Measurements from ENCODE around the gene BACE1-AS. TPM values are rescaled to one million over a fixed set of nuclear protein-coding genes. Genes with fewer than 3 reads are reported as not detected.
"Not testable (repeated sequence)": the region's sequence is repeated elsewhere in the genome, so short reads cannot be mapped to it uniquely, and the experiment has no call there.

BACE1-AS gene
- total RNA-seq, 1 experiment from 2014 or later: 13.7 TPM

- intact Hi-C loops (cut with micrococcal nuclease; ENCODE audit: unreplicated experiment): no loop called here
- DNase-seq (ENCODE audit: low spot score): no peak
- CTCF ChIA-PET: no interaction called here
- peaks cover 3% of the 10 kb centered on the region for H3K4me1 ChIP-seq (ENCODE audit: insufficient read depth, low read length, poor library complexity, severe bottlenecking)
- no peak overlapping the region for H3K27ac ChIP-seq (ENCODE audit: low read depth, low read length, poor library complexity, severe bottlenecking)
- TF ChIP-seq EZH2 (IDR thresholded peaks at IDR 0.05; ENCODE audit: borderline replicate concordance, low read depth, low read length, poor library complexity, severe bottlenecking) (no peak), CTCF (conservative IDR thresholded peaks at IDR 0.05; ENCODE audit: low read depth, low read length) (no peak)
- no peaks in the 10 kb centered on the region for H3K36me3 ChIP-seq (ENCODE audit: insufficient read depth, low read length, poor library complexity, severe bottlenecking)
- H3K9me3 ChIP-seq (ENCODE audit: low read depth, low read length, poor library complexity, severe bottlenecking): no peaks in the 10 kb centered on the region
- POLR2A ChIA-PET (ENCODE audit: low non-redundant PET): no interaction called here
- no TSS peak for BruUV-seq (replicated peaks)
- H3K27me3 ChIP-seq (replicated peaks; ENCODE audit: insufficient read depth, low read depth, low read length, poor library complexity): no peaks in the 10 kb centered on the region
- H3K4me3 ChIP-seq (ENCODE audit: low read depth, low read length, poor library complexity, severe bottlenecking): no peak overlapping the region
These were observed 28.2 kb downstream of the BACE1-AS start for GRCh38 chr11:117319214-117319840.

- H3K9me3 ChIP-seq (ENCODE audit: low read depth, low read length, poor library complexity, severe bottlenecking); DNase-seq (ENCODE audit: low spot score); H3K27ac ChIP-seq (ENCODE audit: low read depth, low read length, poor library complexity, severe bottlenecking); H3K4me1 ChIP-seq (ENCODE audit: insufficient read depth, low read length, poor library complexity, severe bottlenecking); BruUV-seq (replicated peaks); H3K27me3 ChIP-seq (replicated peaks; ENCODE audit: insufficient read depth, low read depth, low read length, poor library complexity); H3K36me3 ChIP-seq (ENCODE audit: insufficient read depth, low read length, poor library complexity, severe bottlenecking): not testable (repeated sequence)
- ChIA-PET POLR2A (ENCODE audit: low non-redundant PET) (interaction anchor here (0.7 to 1.0 kb wide), 3 partner anchors 11 to 1083 kb away, joined by 3 to 34 read pairs (median 4); partner anchors contain the start of gene BACE1), CTCF (interaction anchor here (0.8 kb wide), 1 partner anchor 10 kb away, joined by 3 read pairs; no protein-coding TSS in a partner anchor)
- peak overlapping the region; percentile 65 for H3K4me3 ChIP-seq (ENCODE audit: low read depth, low read length, poor library complexity, severe bottlenecking)
- intact Hi-C loops (cut with micrococcal nuclease; ENCODE audit: unreplicated experiment): loop anchor here (1.0 to 2.0 kb wide), 2 partner anchors 11 to 94 kb away; partner anchors contain the start of genes BACE1, PCSK7 and RNF214
These were observed 36.1 kb downstream of the BACE1-AS start for GRCh38 chr11:117327255-117327566.

- intact Hi-C loops (cut with micrococcal nuclease; ENCODE audit: unreplicated experiment): loop anchor here (1.0 to 2.0 kb wide), 2 partner anchors 11 to 95 kb away; partner anchors contain the start of genes BACE1, PCSK7 and RNF214
- Histone ChIP-seq H3K4me3 (ENCODE audit: low read depth, low read length, poor library complexity, severe bottlenecking) (peak within 1 kb of the TSS; percentile 65), H3K9me3 (ENCODE audit: low read depth, low read length, poor library complexity, severe bottlenecking) (no peaks in the 10 kb centered on the region), H3K4me1 (ENCODE audit: insufficient read depth, low read length, poor library complexity, severe bottlenecking) (peaks cover 7% of the 10 kb centered on the region), H3K36me3 (ENCODE audit: insufficient read depth, low read length, poor library complexity, severe bottlenecking) (no peaks in the 10 kb centered on the region), H3K27me3 (replicated peaks; ENCODE audit: insufficient read depth, low read depth, low read length, poor library complexity) (no peaks in the 10 kb centered on the region), H3K27ac (ENCODE audit: low read depth, low read length, poor library complexity, severe bottlenecking) (peak within 1 kb of the TSS; percentile 78)
- BruUV-seq (replicated peaks): no TSS peak
- DNase-seq (ENCODE audit: low spot score): peak; percentile 99
- ChIA-PET POLR2A (ENCODE audit: low non-redundant PET) (interaction anchor here (0.6 to 1.0 kb wide), 4 partner anchors 12 to 1083 kb away, joined by 3 to 34 read pairs (median 4); partner anchors contain the start of gene BACE1), CTCF (interaction anchor here (0.8 kb wide), 1 partner anchor 11 kb away, joined by 3 read pairs; no protein-coding TSS in a partner anchor)
- TF ChIP-seq EZH2 (IDR thresholded peaks at IDR 0.05; ENCODE audit: borderline replicate concordance, low read depth, low read length, poor library complexity, severe bottlenecking) (no peak), CTCF (conservative IDR thresholded peaks at IDR 0.05; ENCODE audit: low read depth, low read length) (no peak)
These were observed 36.6 kb downstream of the BACE1-AS start, which contains the start of gene CEP164 for GRCh38 chr11:117327567-117328374. CEP164 (plus strand) TSS chr11:117327854; CDS start chr11:117338587, 10,733 bp downstream.

Data from A673 (cell line).